Measurements from ENCODE around the gene ATG5. TPM values are rescaled to one million over a fixed set of nuclear protein-coding genes. Genes with fewer than 3 reads are reported as not detected.

Gene ATG5
- total RNA-seq, 2 donors from 2014 or later, result 21.1 to 26.5 TPM

- peaks cover 0 to 8% of the 10 kb centered on the region in 2 donors for H3K36me3 ChIP-seq (replicated peaks in 1 of 2; ENCODE audit: insufficient read depth in 1 of 2, low read depth in 2 of 2)
- H3K9me3 ChIP-seq, result no peaks in the 10 kb centered on the region
- no peak overlapping the region for H3K4me3 ChIP-seq
- H3K4me1 ChIP-seq, result peaks cover 4% of the 10 kb centered on the region
- H3K27me3 ChIP-seq, result no peaks in the 10 kb centered on the region
- DNase-seq (no peak), ATAC-seq (no peak)
- WGBS, 2 donors, result 93 to 95% methylated on average over 4 of the region's 4 CpGs
- TF ChIP-seq, protein P1, sequence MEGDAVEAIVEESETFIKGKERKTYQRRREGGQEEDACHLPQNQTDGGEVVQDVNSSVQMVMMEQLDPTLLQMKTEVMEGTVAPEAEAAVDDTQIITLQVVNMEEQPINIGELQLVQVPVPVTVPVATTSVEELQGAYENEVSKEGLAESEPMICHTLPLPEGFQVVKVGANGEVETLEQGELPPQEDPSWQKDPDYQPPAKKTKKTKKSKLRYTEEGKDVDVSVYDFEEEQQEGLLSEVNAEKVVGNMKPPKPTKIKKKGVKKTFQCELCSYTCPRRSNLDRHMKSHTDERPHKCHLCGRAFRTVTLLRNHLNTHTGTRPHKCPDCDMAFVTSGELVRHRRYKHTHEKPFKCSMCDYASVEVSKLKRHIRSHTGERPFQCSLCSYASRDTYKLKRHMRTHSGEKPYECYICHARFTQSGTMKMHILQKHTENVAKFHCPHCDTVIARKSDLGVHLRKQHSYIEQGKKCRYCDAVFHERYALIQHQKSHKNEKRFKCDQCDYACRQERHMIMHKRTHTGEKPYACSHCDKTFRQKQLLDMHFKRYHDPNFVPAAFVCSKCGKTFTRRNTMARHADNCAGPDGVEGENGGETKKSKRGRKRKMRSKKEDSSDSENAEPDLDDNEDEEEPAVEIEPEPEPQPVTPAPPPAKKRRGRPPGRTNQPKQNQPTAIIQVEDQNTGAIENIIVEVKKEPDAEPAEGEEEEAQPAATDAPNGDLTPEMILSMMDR (IDR thresholded peaks at IDR 0.05), result no peak
- no peak for TF ChIP-seq POLR2A (IDR thresholded peaks at IDR 0.05)
- no peak overlapping the region for H3K27ac ChIP-seq
- intact Hi-C loops (cut with DNase I), result no loop called here
These were observed 35.5 kb downstream of the ATG5 start for GRCh38 chr6:106290032-106290431.

DNA sequence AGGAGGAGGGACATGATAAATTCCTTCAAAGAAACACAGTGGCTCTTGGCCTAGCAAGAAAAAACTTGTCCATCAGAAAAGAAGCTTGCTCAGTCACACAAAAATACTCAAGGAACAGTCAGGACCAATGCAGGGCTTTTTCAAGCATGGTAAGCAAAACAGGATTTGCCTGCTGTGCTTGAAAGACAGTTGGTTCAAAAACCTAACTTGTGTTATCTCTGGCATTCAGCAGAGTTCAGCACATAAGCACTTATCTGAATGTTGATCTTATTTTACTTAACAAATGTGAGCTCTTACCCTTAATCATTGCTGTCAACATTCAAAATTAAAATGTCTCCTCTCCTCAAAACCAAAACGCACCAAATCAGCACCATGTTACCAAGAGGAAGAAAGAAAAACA is 38.3 kb downstream of the ATG5 start:
- 76 to 81% methylated on average over 1 of the region's 1 CpG for WGBS, 2 donors

DNA sequence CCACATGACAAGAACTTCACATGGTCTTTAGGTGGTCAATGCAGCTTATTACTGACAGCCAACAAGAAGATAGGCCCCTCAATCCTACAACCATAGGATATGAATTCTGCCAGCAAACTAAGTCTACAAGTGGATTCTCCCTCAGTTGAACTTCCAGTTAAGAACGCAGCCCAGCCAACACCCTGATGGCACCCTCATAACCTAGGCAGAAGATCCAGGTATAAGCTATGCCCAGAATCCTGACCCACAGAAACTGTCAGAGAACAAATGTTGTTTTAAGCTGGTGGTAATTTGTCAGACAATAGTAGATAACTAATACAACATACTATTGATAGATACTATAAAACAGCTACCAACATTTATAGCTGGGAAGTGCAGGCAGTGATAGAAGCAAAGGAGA is 38.8 kb downstream of the ATG5 start:
- H3K4me1 ChIP-seq, result peaks cover 4% of the 10 kb centered on the region
- intact Hi-C loops (cut with DNase I), result no loop called here

More for the DNA sequence above, 38.3 kb downstream of the ATG5 start:
- intact Hi-C loops (cut with DNase I), result no loop called here
- no peak for TF ChIP-seq POLR2A (IDR thresholded peaks at IDR 0.05)
- TF ChIP-seq, protein P1 (IDR thresholded peaks at IDR 0.05), result no peak
- H3K9me3 ChIP-seq, result no peaks in the 10 kb centered on the region
- no peak for DNase-seq
- no peak for ATAC-seq
- peaks cover 0 to 6% of the 10 kb centered on the region in 2 donors for H3K36me3 ChIP-seq (replicated peaks in 1 of 2; ENCODE audit: insufficient read depth in 1 of 2, low read depth in 2 of 2)
- peaks cover 4% of the 10 kb centered on the region for H3K4me1 ChIP-seq
- no peaks in the 10 kb centered on the region for H3K27me3 ChIP-seq
- no peak overlapping the region for H3K4me3 ChIP-seq
- no peak overlapping the region for H3K27ac ChIP-seq

DNA sequence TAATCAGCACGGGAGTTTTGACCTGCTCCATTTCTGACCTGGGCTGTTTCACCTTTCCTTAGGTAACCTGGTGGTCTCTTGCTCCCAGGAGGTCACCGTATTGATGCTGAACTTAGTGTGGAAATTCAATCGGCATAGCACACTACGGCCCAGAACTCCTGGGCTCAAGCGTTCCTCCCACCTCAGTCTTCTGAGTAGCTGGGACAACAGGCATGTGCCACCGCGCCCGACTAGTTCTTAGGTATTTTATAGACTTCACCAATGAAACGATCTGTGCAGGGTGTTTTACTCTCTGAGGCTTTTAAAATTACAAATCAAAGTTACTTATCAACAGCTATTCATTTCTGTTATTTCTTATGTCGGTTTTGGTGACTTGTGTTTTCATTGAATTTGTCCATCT is 42.1 kb downstream of the ATG5 start:
- TF ChIP-seq, protein P1 (IDR thresholded peaks at IDR 0.05), result no peak
- no peak for TF ChIP-seq POLR2A (IDR thresholded peaks at IDR 0.05)
- ATAC-seq (no peak), DNase-seq (no peak)
- Histone ChIP-seq H3K27me3 (no peaks in the 10 kb centered on the region), H3K9me3 (no peaks in the 10 kb centered on the region), H3K4me3 (no peak overlapping the region), H3K27ac (no peak overlapping the region), H3K4me1 (no peaks in the 10 kb centered on the region), H3K36me3 (replicated peaks in 1 of 2; ENCODE audit: insufficient read depth in 1 of 2, low read depth in 2 of 2) (no peaks in the 10 kb centered on the region)
- 94 to 95% methylated on average over 10 of the region's 10 CpGs for WGBS, 2 donors
- intact Hi-C loops (cut with DNase I), result no loop called here

More for the DNA sequence above, 38.8 kb downstream of the ATG5 start:
- DNase-seq, result no peak
- 96 to 100% methylated on average over 1 of the region's 1 CpG for WGBS, 2 donors
- ATAC-seq, result no peak
- Histone ChIP-seq H3K36me3 (replicated peaks in 1 of 2; ENCODE audit: insufficient read depth in 1 of 2, low read depth in 2 of 2) (peaks cover 0 to 2% of the 10 kb centered on the region in 2 donors), H3K4me3 (no peak overlapping the region), H3K27me3 (no peaks in the 10 kb centered on the region), H3K27ac (no peak overlapping the region), H3K9me3 (no peaks in the 10 kb centered on the region)
- TF ChIP-seq, protein P1 (IDR thresholded peaks at IDR 0.05), result no peak
- no peak for TF ChIP-seq POLR2A (IDR thresholded peaks at IDR 0.05)

DNA sequence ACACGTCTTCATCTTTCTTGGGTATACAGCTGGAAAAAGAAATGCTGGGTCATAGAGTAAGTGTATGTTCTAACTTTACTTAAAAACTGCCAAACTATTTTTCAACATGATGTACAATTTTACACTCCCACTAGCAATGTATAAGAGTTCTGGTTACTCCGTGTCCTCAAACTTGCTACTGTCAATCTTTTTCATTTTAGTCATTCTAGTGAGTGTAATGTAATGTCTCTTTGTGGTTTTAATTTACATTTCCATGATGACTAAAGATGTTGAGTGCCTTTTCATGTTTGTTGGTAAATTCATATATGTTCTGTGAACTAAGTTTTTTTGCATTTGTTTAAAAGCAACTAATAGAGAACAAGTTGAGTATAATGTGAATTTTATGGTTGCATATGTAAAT is 43.9 kb downstream of the ATG5 start:
- Histone ChIP-seq H3K27ac (no peak overlapping the region), H3K4me1 (no peaks in the 10 kb centered on the region), H3K36me3 (replicated peaks in 1 of 2; ENCODE audit: insufficient read depth in 1 of 2, low read depth in 2 of 2) (no peaks in the 10 kb centered on the region), H3K27me3 (no peaks in the 10 kb centered on the region), H3K4me3 (no peak overlapping the region), H3K9me3 (no peaks in the 10 kb centered on the region)
- TF ChIP-seq POLR2A (IDR thresholded peaks at IDR 0.05), result no peak
- TF ChIP-seq, protein P1 (IDR thresholded peaks at IDR 0.05), result no peak
- no peak for DNase-seq
- intact Hi-C loops (cut with DNase I), result no loop called here
- 76 to 83% methylated on average over 2 of the region's 2 CpGs for WGBS, 2 donors
- no peak for ATAC-seq
